ENCODE data around the gene SNX22. TPM values are rescaled to one million over a fixed set of nuclear protein-coding genes. Genes with fewer than 3 reads are reported as not detected.

SNX22 gene
- polyA plus RNA-seq, 2 of the 4 experiments (the other 2 are of a cell fraction), result 0.22 to 1.1 TPM

DNA sequence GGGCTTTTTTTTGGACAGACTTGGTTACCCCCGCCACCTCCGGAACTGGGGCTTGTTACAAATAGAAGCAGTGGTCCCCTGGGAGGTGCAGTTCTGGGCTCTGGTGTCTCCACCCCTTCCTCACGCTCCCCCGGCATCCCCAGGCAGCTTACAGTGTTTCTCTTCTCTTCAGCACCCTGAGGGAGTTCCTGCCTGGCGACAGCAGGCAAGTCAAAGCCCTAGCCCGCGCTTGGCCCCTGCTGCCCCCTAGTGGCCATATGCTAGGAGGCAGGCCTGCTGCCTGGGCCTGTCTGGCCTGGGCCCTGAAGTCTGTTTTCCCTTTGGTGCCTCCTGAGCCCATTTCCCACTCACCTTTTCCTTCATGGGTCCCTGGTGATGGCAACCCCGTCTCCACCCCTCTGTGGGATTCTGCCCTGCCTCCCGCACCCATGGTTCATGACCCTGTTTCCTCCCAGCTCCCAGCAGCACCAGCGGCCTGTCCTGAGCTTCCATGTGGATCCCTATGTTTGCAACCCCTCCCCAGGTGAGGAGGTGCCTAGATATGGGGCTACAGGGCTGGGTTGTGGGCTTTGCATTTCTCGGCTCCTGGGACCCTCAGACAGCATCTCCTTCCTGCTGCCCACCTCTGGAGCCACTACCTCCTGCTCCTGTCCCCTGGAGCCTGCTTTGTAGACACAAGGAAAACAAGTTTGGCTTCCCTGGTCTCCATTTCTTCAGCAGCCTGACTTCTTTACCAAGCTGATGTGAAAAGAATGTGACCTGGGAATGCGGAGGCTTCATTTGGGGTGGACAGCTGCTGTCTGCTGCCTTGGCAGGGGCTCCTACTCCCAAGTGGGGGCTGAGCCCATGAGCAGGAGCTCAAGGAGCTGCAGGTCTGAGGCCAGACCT lies 2.2 kb downstream of the SNX22 start (continued):
- TF ChIP-seq, protein P1, sequence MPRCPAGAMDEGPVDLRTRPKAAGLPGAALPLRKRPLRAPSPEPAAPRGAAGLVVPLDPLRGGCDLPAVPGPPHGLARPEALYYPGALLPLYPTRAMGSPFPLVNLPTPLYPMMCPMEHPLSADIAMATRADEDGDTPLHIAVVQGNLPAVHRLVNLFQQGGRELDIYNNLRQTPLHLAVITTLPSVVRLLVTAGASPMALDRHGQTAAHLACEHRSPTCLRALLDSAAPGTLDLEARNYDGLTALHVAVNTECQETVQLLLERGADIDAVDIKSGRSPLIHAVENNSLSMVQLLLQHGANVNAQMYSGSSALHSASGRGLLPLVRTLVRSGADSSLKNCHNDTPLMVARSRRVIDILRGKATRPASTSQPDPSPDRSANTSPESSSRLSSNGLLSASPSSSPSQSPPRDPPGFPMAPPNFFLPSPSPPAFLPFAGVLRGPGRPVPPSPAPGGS (IDR thresholded peaks at IDR 0.05), result no peak
- TF ChIP-seq TFCP2L1 (CRISPR knock-in tag; IDR thresholded peaks at IDR 0.05) (peak; percentile 95), EHF (CRISPR knock-in tag; IDR thresholded peaks at IDR 0.05) (no peak), GATA3 (IDR thresholded peaks at IDR 0.05; ENCODE audit: borderline replicate concordance) (peak; percentile 49; the same call in 1 of the 2 replicates), PHF8 (IDR thresholded peaks at IDR 0.05; ENCODE audit: borderline replicate concordance, low read depth) (no peak), CBX2 (IDR thresholded peaks at IDR 0.05; ENCODE audit: borderline replicate concordance, low read depth) (no peak), JUNB (IDR thresholded peaks at IDR 0.05) (no peak)
- TF ChIP-seq, protein P2, sequence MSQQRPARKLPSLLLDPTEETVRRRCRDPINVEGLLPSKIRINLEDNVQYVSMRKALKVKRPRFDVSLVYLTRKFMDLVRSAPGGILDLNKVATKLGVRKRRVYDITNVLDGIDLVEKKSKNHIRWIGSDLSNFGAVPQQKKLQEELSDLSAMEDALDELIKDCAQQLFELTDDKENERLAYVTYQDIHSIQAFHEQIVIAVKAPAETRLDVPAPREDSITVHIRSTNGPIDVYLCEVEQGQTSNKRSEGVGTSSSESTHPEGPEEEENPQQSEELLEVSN (IDR thresholded peaks at IDR 0.05; ENCODE audit: borderline replicate concordance, low read depth), result no peak
- TF ChIP-seq, protein P3, sequence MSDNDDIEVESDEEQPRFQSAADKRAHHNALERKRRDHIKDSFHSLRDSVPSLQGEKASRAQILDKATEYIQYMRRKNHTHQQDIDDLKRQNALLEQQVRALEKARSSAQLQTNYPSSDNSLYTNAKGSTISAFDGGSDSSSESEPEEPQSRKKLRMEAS (IDR thresholded peaks at IDR 0.05), result peak; percentile 73

DNA sequence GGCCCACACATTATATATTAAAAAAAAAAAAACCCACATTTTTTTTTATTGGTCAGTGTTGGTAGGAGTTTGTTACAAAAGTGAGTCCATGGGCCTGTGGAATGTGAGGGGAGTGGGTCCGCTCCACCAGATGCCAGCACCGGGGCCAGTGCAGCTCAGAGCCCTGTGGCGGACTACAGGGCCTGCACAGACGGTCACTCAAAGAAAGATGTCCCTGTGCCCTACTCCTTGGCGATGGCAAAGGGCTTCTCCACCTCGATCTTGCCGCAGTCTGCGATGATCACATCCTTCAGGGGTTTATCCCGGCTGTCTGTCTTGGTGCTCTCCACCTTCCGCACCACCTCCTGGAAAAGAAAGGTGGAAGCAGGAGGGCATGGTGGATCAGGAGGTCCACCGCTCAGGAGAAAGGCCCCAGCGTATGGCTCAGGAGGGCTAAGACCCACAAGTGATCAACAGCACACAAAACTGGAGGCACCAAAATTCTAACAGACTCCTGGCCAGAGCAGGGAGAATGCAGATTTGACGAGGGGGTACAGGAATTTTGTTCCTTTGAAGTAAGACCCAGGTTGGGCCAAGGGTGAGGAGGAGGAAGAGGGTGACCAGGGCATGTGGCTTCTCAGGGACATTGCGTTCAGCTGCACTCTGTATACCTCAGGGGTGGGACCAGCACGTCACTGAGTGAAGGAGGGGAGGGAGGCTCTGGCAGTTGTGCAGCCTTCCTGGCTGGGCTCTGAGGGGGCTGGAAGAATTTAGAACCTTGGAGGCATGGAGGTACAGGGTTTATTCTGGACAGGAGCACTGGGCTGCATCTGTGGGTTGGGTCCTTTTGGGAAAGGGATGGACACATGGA lies 4.5 kb downstream of the SNX22 start:
- TF ChIP-seq, protein P2 (IDR thresholded peaks at IDR 0.05; ENCODE audit: borderline replicate concordance, low read depth), result no peak
- TF ChIP-seq POLR2AphosphoS2 (conservative IDR thresholded peaks at IDR 0.05; ENCODE audit: low read length), result 0 out of 2 replicates have a peak, but pooled peaks have one; percentile 63
- TF ChIP-seq HOXB13 (CRISPR knock-in tag; IDR thresholded peaks at IDR 0.05; ENCODE audit: low read depth), result no peak
- TF ChIP-seq ZSCAN20 (CRISPR knock-in tag; IDR thresholded peaks at IDR 0.05), result no peak
- TF ChIP-seq, protein P4, sequence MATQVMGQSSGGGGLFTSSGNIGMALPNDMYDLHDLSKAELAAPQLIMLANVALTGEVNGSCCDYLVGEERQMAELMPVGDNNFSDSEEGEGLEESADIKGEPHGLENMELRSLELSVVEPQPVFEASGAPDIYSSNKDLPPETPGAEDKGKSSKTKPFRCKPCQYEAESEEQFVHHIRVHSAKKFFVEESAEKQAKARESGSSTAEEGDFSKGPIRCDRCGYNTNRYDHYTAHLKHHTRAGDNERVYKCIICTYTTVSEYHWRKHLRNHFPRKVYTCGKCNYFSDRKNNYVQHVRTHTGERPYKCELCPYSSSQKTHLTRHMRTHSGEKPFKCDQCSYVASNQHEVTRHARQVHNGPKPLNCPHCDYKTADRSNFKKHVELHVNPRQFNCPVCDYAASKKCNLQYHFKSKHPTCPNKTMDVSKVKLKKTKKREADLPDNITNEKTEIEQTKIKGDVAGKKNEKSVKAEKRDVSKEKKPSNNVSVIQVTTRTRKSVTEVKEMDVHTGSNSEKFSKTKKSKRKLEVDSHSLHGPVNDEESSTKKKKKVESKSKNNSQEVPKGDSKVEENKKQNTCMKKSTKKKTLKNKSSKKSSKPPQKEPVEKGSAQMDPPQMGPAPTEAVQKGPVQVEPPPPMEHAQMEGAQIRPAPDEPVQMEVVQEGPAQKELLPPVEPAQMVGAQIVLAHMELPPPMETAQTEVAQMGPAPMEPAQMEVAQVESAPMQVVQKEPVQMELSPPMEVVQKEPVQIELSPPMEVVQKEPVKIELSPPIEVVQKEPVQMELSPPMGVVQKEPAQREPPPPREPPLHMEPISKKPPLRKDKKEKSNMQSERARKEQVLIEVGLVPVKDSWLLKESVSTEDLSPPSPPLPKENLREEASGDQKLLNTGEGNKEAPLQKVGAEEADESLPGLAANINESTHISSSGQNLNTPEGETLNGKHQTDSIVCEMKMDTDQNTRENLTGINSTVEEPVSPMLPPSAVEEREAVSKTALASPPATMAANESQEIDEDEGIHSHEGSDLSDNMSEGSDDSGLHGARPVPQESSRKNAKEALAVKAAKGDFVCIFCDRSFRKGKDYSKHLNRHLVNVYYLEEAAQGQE (IDR thresholded peaks at IDR 0.05), result no peak
- TF ChIP-seq, protein P5, sequence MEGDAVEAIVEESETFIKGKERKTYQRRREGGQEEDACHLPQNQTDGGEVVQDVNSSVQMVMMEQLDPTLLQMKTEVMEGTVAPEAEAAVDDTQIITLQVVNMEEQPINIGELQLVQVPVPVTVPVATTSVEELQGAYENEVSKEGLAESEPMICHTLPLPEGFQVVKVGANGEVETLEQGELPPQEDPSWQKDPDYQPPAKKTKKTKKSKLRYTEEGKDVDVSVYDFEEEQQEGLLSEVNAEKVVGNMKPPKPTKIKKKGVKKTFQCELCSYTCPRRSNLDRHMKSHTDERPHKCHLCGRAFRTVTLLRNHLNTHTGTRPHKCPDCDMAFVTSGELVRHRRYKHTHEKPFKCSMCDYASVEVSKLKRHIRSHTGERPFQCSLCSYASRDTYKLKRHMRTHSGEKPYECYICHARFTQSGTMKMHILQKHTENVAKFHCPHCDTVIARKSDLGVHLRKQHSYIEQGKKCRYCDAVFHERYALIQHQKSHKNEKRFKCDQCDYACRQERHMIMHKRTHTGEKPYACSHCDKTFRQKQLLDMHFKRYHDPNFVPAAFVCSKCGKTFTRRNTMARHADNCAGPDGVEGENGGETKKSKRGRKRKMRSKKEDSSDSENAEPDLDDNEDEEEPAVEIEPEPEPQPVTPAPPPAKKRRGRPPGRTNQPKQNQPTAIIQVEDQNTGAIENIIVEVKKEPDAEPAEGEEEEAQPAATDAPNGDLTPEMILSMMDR (IDR thresholded peaks at IDR 0.05), result no peak
- TF ChIP-seq, protein P6, sequence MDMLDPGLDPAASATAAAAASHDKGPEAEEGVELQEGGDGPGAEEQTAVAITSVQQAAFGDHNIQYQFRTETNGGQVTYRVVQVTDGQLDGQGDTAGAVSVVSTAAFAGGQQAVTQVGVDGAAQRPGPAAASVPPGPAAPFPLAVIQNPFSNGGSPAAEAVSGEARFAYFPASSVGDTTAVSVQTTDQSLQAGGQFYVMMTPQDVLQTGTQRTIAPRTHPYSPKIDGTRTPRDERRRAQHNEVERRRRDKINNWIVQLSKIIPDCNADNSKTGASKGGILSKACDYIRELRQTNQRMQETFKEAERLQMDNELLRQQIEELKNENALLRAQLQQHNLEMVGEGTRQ (IDR thresholded peaks at IDR 0.05), result no peak
- no peak for TF ChIP-seq FOSB (CRISPR knock-in tag; IDR thresholded peaks at IDR 0.05)
- FAIRE-seq, result no peak
- no peak for ATAC-seq
- 95% methylated on average over 15 of the region's 15 CpGs for WGBS (ENCODE audit: missing lambda C conversion rate)
- no peak for DNase-seq (ENCODE audit: low read depth in 1 of 2, low spot score in 1 of 2)
- H3K4me3 ChIP-seq, result no peak overlapping the region
- ChIA-PET POLR2A (no interaction called here), CTCF (interaction anchor here (0.7 to 5.2 kb wide), 8 partner anchors 8 to 546 kb away, joined by 3 to 69 read pairs (median 4); partner anchors contain the start of gene PPIB)
- H3K4me2 ChIP-seq, result no peak overlapping the region
- no peak overlapping the region for H3K27ac ChIP-seq
- H3K4me1 ChIP-seq, result peaks cover 20% of the 10 kb centered on the region; the same call in 2 of the 3 replicates
- no peaks in the 10 kb centered on the region for H3K9me3 ChIP-seq

Data from A549 (cell line).